Measurements from ENCODE around the gene CCR4. TPM values are rescaled to one million over a fixed set of nuclear protein-coding genes. Genes with fewer than 3 reads are reported as not detected.
A peak's percentile ranks its signal among the peaks of the same experiment; 100 is the strongest.

CCR4 gene
- total and polyA plus RNA-seq, 2 of the 8 experiments (the other 6 are each of a cell fraction or from before 2014, with no cell fraction given): 0.11 to 0.15 TPM

- Histone ChIP-seq H4K20me1 (replicated peaks in 1 of 2; ENCODE audit: control insufficient read depth in 1 of 2, insufficient read depth in 2 of 2, low read length in 2 of 2) (no peaks in the 10 kb centered on the region), H3K56ac (replicated peaks; ENCODE audit: insufficient read length, low read depth, low read length) (no peak overlapping the region), H3K4me2 (ENCODE audit: insufficient read depth in 1 of 2, low read depth in 2 of 2, low read length in 2 of 2) (peak overlapping the region in 1 of 2 experiments; percentile 34; a peak in 1 of 4 replicates), H2BK120ac (replicated peaks; ENCODE audit: low read depth, low read length) (no peak overlapping the region), H3K14ac (ENCODE audit: insufficient read length) (no peak overlapping the region), H3K9ac (replicated peaks in 1 of 4; ENCODE audit: extremely low read depth in 1 of 4, low read depth in 3 of 4, low read length in 3 of 4) (no peak overlapping the region), H3K79me2 (ENCODE audit: control insufficient read depth in 1 of 2, insufficient read depth in 2 of 2, low read length in 2 of 2) (no peaks in the 10 kb centered on the region), H3K27me3 (replicated peaks in 1 of 4; ENCODE audit: control insufficient read depth in 3 of 4, extremely low read depth in 1 of 4, insufficient read depth in 3 of 4, low read length in 3 of 4) (no peaks in the 10 kb centered on the region), H3K36me3 (ENCODE audit: control insufficient read depth in 2 of 4, insufficient read depth in 4 of 4, low read length in 3 of 4) (peaks cover 0 to 3% (median 0%) of the 10 kb centered on the region in 4 experiments; a peak in 1 of 8 replicates), H2AK5ac (ENCODE audit: low read depth, low read length) (no peak overlapping the region), H2BK20ac (ENCODE audit: low read length) (no peak overlapping the region), H4K5ac (ENCODE audit: insufficient read length, low read depth, low read length) (no peak overlapping the region), H2BK12ac (ENCODE audit: low read depth, low read length) (peak overlapping the region; percentile 50; the same call in 1 of the 2 replicates), H3K27ac (ENCODE audit: low read depth, low read length) (no peak overlapping the region; the same call in 1 of the 2 replicates), H3K79me1 (ENCODE audit: low read depth, low read length) (no peaks in the 10 kb centered on the region), H2BK15ac (ENCODE audit: low read length) (no peak overlapping the region), H3K9me3 (ENCODE audit: insufficient read depth in 2 of 2, low read depth in 1 of 2, low read length in 1 of 2) (peaks cover 0 to 6% of the 10 kb centered on the region in 2 experiments; a peak in 1 of 4 replicates), H4K8ac (ENCODE audit: extremely low read depth, insufficient read depth, low read length) (no peak overlapping the region), H3K4me1 (replicated peaks in 1 of 4; ENCODE audit: control insufficient read depth in 3 of 4, insufficient read depth in 4 of 4, low read length in 3 of 4) (peaks cover 2 to 9% (median 5%) of the 10 kb centered on the region in 4 experiments; a peak in 4 of 7 replicates), H3K4ac (replicated peaks; ENCODE audit: insufficient read length, low read depth, low read length) (no peak overlapping the region), H3K4me3 (ENCODE audit: extremely low read depth in 1 of 4, insufficient read depth in 2 of 4, low read depth in 3 of 4, low read length in 4 of 4) (no peak overlapping the region; a peak in 2 of 8 replicates), H3K18ac (ENCODE audit: extremely low read depth, low read length) (no peak overlapping the region; the same call in 1 of the 2 replicates), H2BK5ac (ENCODE audit: low read depth, low read length) (0 out of 2 replicates have a peak overlapping the region, but pooled peaks have one; percentile 54), H2AFZ (ENCODE audit: low read length) (no peak overlapping the region), H3K23ac (ENCODE audit: insufficient read length) (no peak overlapping the region), H4K91ac (replicated peaks; ENCODE audit: insufficient read length, low read length) (no peak overlapping the region), H3K23me2 (ENCODE audit: low read depth, low read length) (no peaks in the 10 kb centered on the region)
- no peak for DNase-seq (ENCODE audit: low read depth in 1 of 2, low spot score in 2 of 2)
- CTCF ChIA-PET (ENCODE audit: partially characterized antibody): interaction anchor here (0.7 to 2.9 kb wide), 16 partner anchors 12 to 368 kb away, joined by 3 to 34 read pairs (median 5); no protein-coding TSS in a partner anchor
- POLR2A ChIA-PET (ENCODE audit: partially characterized antibody): interaction anchor here (1.1 kb wide), 1 partner anchor 58 kb away, joined by 3 read pairs; no protein-coding TSS in a partner anchor
- 52% methylated on average over 2 of the region's 2 CpGs; no CpG with 5 or more reads in 1 of the 2 experiments for WGBS, 2 experiments (ENCODE audit: extremely low coverage in 1 of 2, insufficient coverage in 1 of 2, insufficient read length in 1 of 2, insufficient replicate concordance in 2 of 2, low coverage in 1 of 2, low lambda C conversion rate in 2 of 2, missing lambda C conversion rate in 1 of 2)
- no peak for FAIRE-seq
- TF ChIP-seq RXRA (IDR thresholded peaks at IDR 0.05; ENCODE audit: insufficient read depth, low read depth, low read length): no peak
- no peak for TF ChIP-seq SIX5 (IDR thresholded peaks at IDR 0.05; ENCODE audit: low read depth, low read length)
- no peak for TF ChIP-seq JUN (IDR thresholded peaks at IDR 0.05; ENCODE audit: low read depth, low read length)
- TF ChIP-seq CBX8 (IDR thresholded peaks at IDR 0.05; ENCODE audit: borderline replicate concordance, low read depth, low read length): no peak
- TF ChIP-seq EGR1 (IDR thresholded peaks at IDR 0.05; ENCODE audit: borderline replicate concordance, low read depth, low read length): no peak
- TF ChIP-seq CREB1 (IDR thresholded peaks at IDR 0.05): no peak
- no peak for TF ChIP-seq MAFK (IDR thresholded peaks at IDR 0.05; ENCODE audit: low read depth, low read length)
- no peak for TF ChIP-seq HDAC6 (IDR thresholded peaks at IDR 0.05; ENCODE audit: low read depth, low read length)
- no peak for TF ChIP-seq E2F6 (IDR thresholded peaks at IDR 0.05)
- TF ChIP-seq ZNF274 (IDR thresholded peaks at IDR 0.05; ENCODE audit: borderline replicate concordance, extremely low read depth, low read length): no peak
- TF ChIP-seq POU5F1 (IDR thresholded peaks at IDR 0.05; ENCODE audit: low read depth, low read length): 0 out of 2 replicates have a peak, but pooled peaks have one; percentile 31
- TF ChIP-seq TAF1 (IDR thresholded peaks at IDR 0.05; ENCODE audit: low read depth, low read length): no peak
- no peak for TF ChIP-seq RNF2 (IDR thresholded peaks at IDR 0.05; ENCODE audit: borderline replicate concordance, low read depth, low read length, missing control alignments, poor library complexity, severe bottlenecking)
Measured at GRCh38 chr3:33004961-33005360, 53.5 kb downstream of the CCR4 start.

All from H1 (cell line).